K562 (cell line): Measurements from ENCODE around the gene MAP3K7CL. TPM values are rescaled to one million over a fixed set of nuclear protein-coding genes. Genes with fewer than 3 reads are reported as not detected.
A peak's percentile ranks its signal among the peaks of the same experiment; 100 is the strongest.

Source experiments
- CTBP1 ChIP-seq: fragments of 450-650 bp; IDR thresholded peaks from 2 replicates; pipeline ENCODE4 v1.6.1; 2016; ENCODE audit warnings: borderline replicate concordance
- EHMT2 ChIP-seq: fragments of 450-650 bp; IDR thresholded peaks from 2 replicates; pipeline ENCODE4 v1.6.1; 2018; ENCODE audit warnings: antibody characterized with exemption
- FOXP1 ChIP-seq: sonication (generic); formaldehyde crosslinking; IDR thresholded peaks from 2 replicates; pipeline ENCODE4 v1.8.0; 2022; ENCODE audit warnings: mild to moderate bottlenecking, missing genetic modification reagents
- HMG20B ChIP-seq: fragments of 250-450 bp; sonication (Bioruptor Pico); IDR thresholded peaks from 2 replicates; pipeline ENCODE4 v1.5.0; 2021; ENCODE audit warnings: mild to moderate bottlenecking
- JUNB ChIP-seq: fragments of 450-650 bp; formaldehyde crosslinking; conservative IDR thresholded peaks from 2 replicates; pipeline ENCODE4 v1.4.0; 2020; ENCODE audit warnings: mild to moderate bottlenecking
- JUND ChIP-seq, 2 experiments: IDR thresholded peaks; 2 replicates in 1 of 2; 3 replicates in 1 of 2; pipeline ENCODE4 v1.6.1; 2011; ENCODE audit warnings: borderline replicate concordance in 2 of 2, low read depth in 2 of 2, low read length in 2 of 2, improper control_type of control experiment in 1 of 2, missing biosample characterization in 1 of 2, missing genetic modification characterization in 1 of 2, missing genetic modification reagents in 1 of 2
- L3MBTL2 ChIP-seq: fragments of 450-650 bp; IDR thresholded peaks from 2 replicates; pipeline ENCODE4 v1.6.1; 2016; ENCODE audit warnings: mild to moderate bottlenecking, moderate library complexity
- MAFF ChIP-seq: IDR thresholded peaks from 2 replicates; pipeline ENCODE4 v1.6.1; 2012; ENCODE audit warnings: low read length, improper control_type of control experiment
- NFXL1 ChIP-seq: fragments of 450-650 bp; formaldehyde crosslinking; IDR thresholded peaks from 2 replicates; pipeline ENCODE4 v1.4.0; 2021; ENCODE audit warnings: mild to moderate bottlenecking
- POLR3A ChIP-seq: IDR thresholded peaks from 2 replicates; pipeline ENCODE4 v1.6.1; 2011; ENCODE audit warnings: borderline replicate concordance, mild to moderate bottlenecking, moderate library complexity; ENCODE audit not compliant: insufficient read length, insufficient read depth; ENCODE audit errors: extremely low read depth
- RUNX1 ChIP-seq: sonication (generic); IDR thresholded peaks from 2 replicates; pipeline ENCODE4 v1.6.1; 2016; ENCODE audit warnings: antibody characterized with exemption, low read depth
- SOX6 ChIP-seq: fragments of 450-650 bp; IDR thresholded peaks from 2 replicates; pipeline ENCODE4 v1.6.1; 2014; ENCODE audit warnings: mild to moderate bottlenecking
- TOE1 ChIP-seq, 2 experiments: fragments of 450-650 bp in 1 of 2; sonication (generic) in 1 of 2; formaldehyde crosslinking in 1 of 2; IDR thresholded peaks; 2 replicates each; pipeline versions ENCODE4 v1.7.1 to v1.8.0; 2016 to 2022; ENCODE audit warnings: borderline replicate concordance in 2 of 2, mild to moderate bottlenecking in 2 of 2, antibody characterized with exemption in 1 of 2, inconsistent platforms in 1 of 2, low read depth in 1 of 2, missing genetic modification reagents in 1 of 2, moderate library complexity in 1 of 2
- ZKSCAN8 ChIP-seq: fragments of 200-800 bp; sonication (Bioruptor generic); IDR thresholded peaks from 2 replicates; pipeline ENCODE4 v1.6.1; 2016; ENCODE audit warnings: missing genetic modification characterization, missing compliant biosample characterization
- ZNF175 ChIP-seq: fragments of 200-800 bp; sonication (Bioruptor generic); IDR thresholded peaks from 2 replicates; pipeline ENCODE4 v1.6.1; 2016; ENCODE audit warnings: low read depth, mild to moderate bottlenecking, missing genetic modification characterization, missing compliant biosample characterization
- ZNF695 ChIP-seq: fragments of 450-650 bp; formaldehyde crosslinking; IDR thresholded peaks from 2 replicates; pipeline ENCODE4 v1.4.0; 2020; ENCODE audit warnings: mild to moderate bottlenecking, moderate library complexity
- polyA plus RNA-seq, 8 experiments: library from polyadenylated mRNA; depleted of rRNA in 4 of 8; stranded (reverse) in 5 of 8; unstranded in 3 of 8; fragments of >200 nt; fragmentation: Nextera tagmentation in 2 of 8; fragmentation: Illumina TruSeq in 1 of 8; extraction: Ambion mirVana in 2 of 8; extraction: Trizol in 1 of 8; gene quantifications; 2 replicates each; pipeline versions ENCODE4 v1.2.1 to v1.2.3, GENCODE V29; 2011 to 2014; ENCODE audit warnings: inconsistent platforms in 1 of 8, missing spikeins in 1 of 8
- total RNA-seq, 7 experiments: library from RNA; depleted of rRNA in 6 of 7; stranded (reverse); fragments of >200 nt in 6 of 7; fragmentation: Illumina TruSeq in 2 of 7; extraction: Trizol in 2 of 7; gene quantifications; 2 replicates each; pipeline versions ENCODE4 v1.2.1 to v1.2.3, GENCODE V29; 2011 to 2021; ENCODE audit warnings: low replicate concordance in 1 of 7
- TF ChIP-seq, protein P1 (sequence below): fragments of 450-650 bp; IDR thresholded peaks from 2 replicates; pipeline ENCODE4 v1.6.1; 2017; ENCODE audit warnings: antibody characterized with exemption, mild to moderate bottlenecking
- TF ChIP-seq, protein P2 (sequence below): sonication (generic); formaldehyde crosslinking; IDR thresholded peaks from 2 replicates; pipeline ENCODE4 v1.8.0; 2022; ENCODE audit warnings: mild to moderate bottlenecking, missing genetic modification reagents, borderline replicate concordance
- TF ChIP-seq, protein P3 (sequence below), 2 experiments: fragments of 450-650 bp in 1 of 2; sonication (generic) in 1 of 2; formaldehyde crosslinking in 1 of 2; IDR thresholded peaks in 1 of 2; conservative IDR thresholded peaks in 1 of 2; 2 replicates each; pipeline versions ENCODE4 v1.6.1 to v1.8.1; 2016 to 2023; ENCODE audit warnings: mild to moderate bottlenecking in 2 of 2, moderate library complexity in 2 of 2, inconsistent platforms in 1 of 2, missing genetic modification reagents in 1 of 2

The MAP3K7CL gene
- total and polyA plus RNA-seq, 9 of the 15 experiments (the other 6 are each of a cell fraction or from before 2014, with no cell fraction given): 0.13 to 0.15 (median 0.14) TPM; not detected in 6

- TF ChIP-seq, protein P1, sequence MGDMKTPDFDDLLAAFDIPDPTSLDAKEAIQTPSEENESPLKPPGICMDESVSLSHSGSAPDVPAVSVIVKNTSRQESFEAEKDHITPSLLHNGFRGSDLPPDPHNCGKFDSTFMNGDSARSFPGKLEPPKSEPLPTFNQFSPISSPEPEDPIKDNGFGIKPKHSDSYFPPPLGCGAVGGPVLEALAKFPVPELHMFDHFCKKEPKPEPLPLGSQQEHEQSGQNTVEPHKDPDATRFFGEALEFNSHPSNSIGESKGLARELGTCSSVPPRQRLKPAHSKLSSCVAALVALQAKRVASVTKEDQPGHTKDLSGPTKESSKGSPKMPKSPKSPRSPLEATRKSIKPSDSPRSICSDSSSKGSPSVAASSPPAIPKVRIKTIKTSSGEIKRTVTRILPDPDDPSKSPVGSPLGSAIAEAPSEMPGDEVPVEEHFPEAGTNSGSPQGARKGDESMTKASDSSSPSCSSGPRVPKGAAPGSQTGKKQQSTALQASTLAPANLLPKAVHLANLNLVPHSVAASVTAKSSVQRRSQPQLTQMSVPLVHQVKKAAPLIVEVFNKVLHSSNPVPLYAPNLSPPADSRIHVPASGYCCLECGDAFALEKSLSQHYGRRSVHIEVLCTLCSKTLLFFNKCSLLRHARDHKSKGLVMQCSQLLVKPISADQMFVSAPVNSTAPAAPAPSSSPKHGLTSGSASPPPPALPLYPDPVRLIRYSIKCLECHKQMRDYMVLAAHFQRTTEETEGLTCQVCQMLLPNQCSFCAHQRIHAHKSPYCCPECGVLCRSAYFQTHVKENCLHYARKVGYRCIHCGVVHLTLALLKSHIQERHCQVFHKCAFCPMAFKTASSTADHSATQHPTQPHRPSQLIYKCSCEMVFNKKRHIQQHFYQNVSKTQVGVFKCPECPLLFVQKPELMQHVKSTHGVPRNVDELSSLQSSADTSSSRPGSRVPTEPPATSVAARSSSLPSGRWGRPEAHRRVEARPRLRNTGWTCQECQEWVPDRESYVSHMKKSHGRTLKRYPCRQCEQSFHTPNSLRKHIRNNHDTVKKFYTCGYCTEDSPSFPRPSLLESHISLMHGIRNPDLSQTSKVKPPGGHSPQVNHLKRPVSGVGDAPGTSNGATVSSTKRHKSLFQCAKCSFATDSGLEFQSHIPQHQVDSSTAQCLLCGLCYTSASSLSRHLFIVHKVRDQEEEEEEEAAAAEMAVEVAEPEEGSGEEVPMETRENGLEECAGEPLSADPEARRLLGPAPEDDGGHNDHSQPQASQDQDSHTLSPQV: 0 out of 2 replicates have a peak, but pooled peaks have one; percentile 25
- TF ChIP-seq ZNF175 (CRISPR knock-in tag): peak; percentile 70; the same call in 1 of the 2 replicates
- peak; percentile 83; the same call in 1 of the 2 replicates for TF ChIP-seq EHMT2
- peak; percentile 30; the same call in 1 of the 2 replicates for TF ChIP-seq MAFF
- peak; percentile 26; the same call in 1 of the 2 replicates for TF ChIP-seq L3MBTL2
- TF ChIP-seq POLR3A: no peak
- TF ChIP-seq, protein P2, sequence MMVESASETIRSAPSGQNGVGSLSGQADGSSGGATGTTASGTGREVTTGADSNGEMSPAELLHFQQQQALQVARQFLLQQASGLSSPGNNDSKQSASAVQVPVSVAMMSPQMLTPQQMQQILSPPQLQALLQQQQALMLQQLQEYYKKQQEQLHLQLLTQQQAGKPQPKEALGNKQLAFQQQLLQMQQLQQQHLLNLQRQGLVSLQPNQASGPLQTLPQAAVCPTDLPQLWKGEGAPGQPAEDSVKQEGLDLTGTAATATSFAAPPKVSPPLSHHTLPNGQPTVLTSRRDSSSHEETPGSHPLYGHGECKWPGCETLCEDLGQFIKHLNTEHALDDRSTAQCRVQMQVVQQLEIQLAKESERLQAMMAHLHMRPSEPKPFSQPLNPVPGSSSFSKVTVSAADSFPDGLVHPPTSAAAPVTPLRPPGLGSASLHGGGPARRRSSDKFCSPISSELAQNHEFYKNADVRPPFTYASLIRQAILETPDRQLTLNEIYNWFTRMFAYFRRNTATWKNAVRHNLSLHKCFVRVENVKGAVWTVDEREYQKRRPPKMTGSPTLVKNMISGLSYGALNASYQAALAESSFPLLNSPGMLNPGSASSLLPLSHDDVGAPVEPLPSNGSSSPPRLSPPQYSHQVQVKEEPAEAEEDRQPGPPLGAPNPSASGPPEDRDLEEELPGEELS (CRISPR knock-in tag): no peak
- TF ChIP-seq ZKSCAN8 (CRISPR knock-in tag): 0 out of 2 replicates have a peak, but pooled peaks have one; percentile 41
- TF ChIP-seq FOXP1 (CRISPR knock-in tag): no peak
- no peak for TF ChIP-seq NFXL1 (CRISPR knock-in tag)
- TF ChIP-seq CTBP1: peak; percentile 80
- TF ChIP-seq RUNX1: no peak
- TF ChIP-seq JUNB (CRISPR knock-in tag): peak; percentile 90
- TF ChIP-seq JUND (IDR thresholded peaks at IDR 0.05; ENCODE audit: borderline replicate concordance, low read depth, low read length): peak; percentile 100
- peak; percentile 99 for TF ChIP-seq JUND (tag; IDR thresholded peaks at IDR 0.05; ENCODE audit: borderline replicate concordance, low read depth, low read length)
- TF ChIP-seq SOX6: peak; percentile 25; the same call in 1 of the 2 replicates
- no peak for TF ChIP-seq ZNF695
- TF ChIP-seq, protein P3, sequence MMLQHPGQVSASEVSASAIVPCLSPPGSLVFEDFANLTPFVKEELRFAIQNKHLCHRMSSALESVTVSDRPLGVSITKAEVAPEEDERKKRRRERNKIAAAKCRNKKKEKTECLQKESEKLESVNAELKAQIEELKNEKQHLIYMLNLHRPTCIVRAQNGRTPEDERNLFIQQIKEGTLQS (IDR thresholded peaks at IDR 0.05): peak; percentile 97
- TF ChIP-seq, protein P3 (CRISPR knock-in tag; conservative IDR thresholded peaks at IDR 0.05): peak; percentile 94
- 0 out of 2 replicates have a peak, but pooled peaks have one; percentile 42 for TF ChIP-seq HMG20B (CRISPR knock-in tag)
- TF ChIP-seq TOE1 (IDR thresholded peaks at IDR 0.05; ENCODE audit: borderline replicate concordance): peak; percentile 43; the same call in 1 of the 2 replicates
- TF ChIP-seq TOE1 (CRISPR knock-in tag; IDR thresholded peaks at IDR 0.05; ENCODE audit: borderline replicate concordance, low read depth): no peak
These were observed 65.7 kb downstream of the MAP3K7CL start (continued) for GRCh38 chr21:29195981-29196669.
